ENCODE results near the gene WWC1. TPM values are rescaled to one million over a fixed set of nuclear protein-coding genes. Genes with fewer than 3 reads are reported as not detected.

The WWC1 gene
- total RNA-seq, 1 experiment from 2014 or later: 108 TPM

- H3K4me1 Mint-ChIP-seq (ENCODE audit: low read depth, unreplicated experiment): peaks cover 9% of the 10 kb centered on the region
- Histone ChIP-seq H3K9me3 (no peaks in the 10 kb centered on the region), H3K4me3 (ENCODE audit: low read depth, low read length) (no peak overlapping the region), H3K27me3 (replicated peaks; ENCODE audit: control insufficient read depth, insufficient read depth, low read length) (no peaks in the 10 kb centered on the region), H3K4me1 (peaks cover 15% of the 10 kb centered on the region), H3K36me3 (ENCODE audit: control insufficient read depth, insufficient read depth, low read length) (peaks cover 2% of the 10 kb centered on the region; the same call in 1 of the 2 replicates)
- H3K36me3 Mint-ChIP-seq (ENCODE audit: insufficient read depth, unreplicated experiment): peaks cover 45% of the 10 kb centered on the region
- ChIA-PET POLR2A (no interaction called here), CTCF (no interaction called here)
- BruUV-seq (replicated peaks): no TSS peak
- H3K27ac Mint-ChIP-seq (ENCODE audit: unreplicated experiment): no peak overlapping the region
- no peak overlapping the region for H3K4me3 Mint-ChIP-seq (ENCODE audit: unreplicated experiment)
- no peaks in the 10 kb centered on the region for H3K9me3 Mint-ChIP-seq (ENCODE audit: unreplicated experiment)
- no peak for TF ChIP-seq CTCF (IDR thresholded peaks at IDR 0.05; ENCODE audit: insufficient read depth in 1 of 2, low read depth in 1 of 2, low read length in 1 of 2, severe bottlenecking in 1 of 2, unreplicated experiment in 1 of 2)
- no peak for DNase-seq
- H3K27me3 Mint-ChIP-seq (ENCODE audit: insufficient read depth, unreplicated experiment): no peaks in the 10 kb centered on the region
- intact Hi-C loops (cut with micrococcal nuclease; ENCODE audit: unreplicated experiment): no loop called here
These were observed 79.4 kb downstream of the WWC1 start for GRCh38 chr5:168370831-168371230.

- CTCF ChIA-PET: no interaction called here
- intact Hi-C loops (cut with micrococcal nuclease; ENCODE audit: unreplicated experiment): no loop called here
- BruUV-seq (replicated peaks): no TSS peak
These were observed 81.0 kb downstream of the WWC1 start for GRCh38 chr5:168372356-168372946.

GRCh38 chr5:168374532-168374931, 83.1 kb downstream of the WWC1 start:
- CTCF ChIA-PET: no interaction called here
- no peaks in the 10 kb centered on the region for H3K4me1 Mint-ChIP-seq (ENCODE audit: low read depth, unreplicated experiment)

More at GRCh38 chr5:168372356-168372946, 81.0 kb downstream of the WWC1 start:
- no peak for DNase-seq
- no peaks in the 10 kb centered on the region for H3K9me3 ChIP-seq
- H3K27me3 ChIP-seq (replicated peaks; ENCODE audit: control insufficient read depth, insufficient read depth, low read length): no peaks in the 10 kb centered on the region
- H3K36me3 ChIP-seq (ENCODE audit: control insufficient read depth, insufficient read depth, low read length): peaks cover 2% of the 10 kb centered on the region; the same call in 1 of the 2 replicates
- no peak overlapping the region for H3K4me3 ChIP-seq (ENCODE audit: low read depth, low read length)
- H3K4me1 ChIP-seq: peaks cover 8% of the 10 kb centered on the region; the same call in 1 of the 2 replicates
- Mint-ChIP-seq H3K4me3 (ENCODE audit: unreplicated experiment) (no peak overlapping the region), H3K4me1 (ENCODE audit: low read depth, unreplicated experiment) (no peaks in the 10 kb centered on the region), H3K27ac (ENCODE audit: unreplicated experiment) (no peak overlapping the region), H3K9me3 (ENCODE audit: unreplicated experiment) (no peaks in the 10 kb centered on the region), H3K36me3 (ENCODE audit: insufficient read depth, unreplicated experiment) (peaks cover 34% of the 10 kb centered on the region), H3K27me3 (ENCODE audit: insufficient read depth, unreplicated experiment) (no peaks in the 10 kb centered on the region)
- no peak for TF ChIP-seq CTCF (IDR thresholded peaks at IDR 0.05; ENCODE audit: insufficient read depth in 1 of 2, low read depth in 1 of 2, low read length in 1 of 2, severe bottlenecking in 1 of 2, unreplicated experiment in 1 of 2)
- POLR2A ChIA-PET: no interaction called here

More at GRCh38 chr5:168374532-168374931, 83.1 kb downstream of the WWC1 start:
- Mint-ChIP-seq H3K36me3 (ENCODE audit: insufficient read depth, unreplicated experiment) (peaks cover 26% of the 10 kb centered on the region), H3K27me3 (ENCODE audit: insufficient read depth, unreplicated experiment) (no peaks in the 10 kb centered on the region), H3K9me3 (ENCODE audit: unreplicated experiment) (no peaks in the 10 kb centered on the region), H3K4me3 (ENCODE audit: unreplicated experiment) (no peak overlapping the region), H3K27ac (ENCODE audit: unreplicated experiment) (no peak overlapping the region)
- no peak for TF ChIP-seq CTCF (IDR thresholded peaks at IDR 0.05; ENCODE audit: insufficient read depth in 1 of 2, low read depth in 1 of 2, low read length in 1 of 2, severe bottlenecking in 1 of 2, unreplicated experiment in 1 of 2)
- no peak for DNase-seq
- POLR2A ChIA-PET: no interaction called here
- H3K4me3 ChIP-seq (ENCODE audit: low read depth, low read length): no peak overlapping the region
- no peaks in the 10 kb centered on the region for H3K9me3 ChIP-seq
- H3K27me3 ChIP-seq (replicated peaks; ENCODE audit: control insufficient read depth, insufficient read depth, low read length): no peaks in the 10 kb centered on the region
- intact Hi-C loops (cut with micrococcal nuclease; ENCODE audit: unreplicated experiment): no loop called here
- peaks cover 8% of the 10 kb centered on the region; the same call in 1 of the 2 replicates for H3K4me1 ChIP-seq
- no TSS peak for BruUV-seq (replicated peaks)
- H3K36me3 ChIP-seq (ENCODE audit: control insufficient read depth, insufficient read depth, low read length): peaks cover 2% of the 10 kb centered on the region; the same call in 1 of the 2 replicates

Data from Caco-2 (cell line).